ENCODE results near the gene EPO.

Gene EPO
- total RNA-seq: 0 reads per million in 3 donors

DNA sequence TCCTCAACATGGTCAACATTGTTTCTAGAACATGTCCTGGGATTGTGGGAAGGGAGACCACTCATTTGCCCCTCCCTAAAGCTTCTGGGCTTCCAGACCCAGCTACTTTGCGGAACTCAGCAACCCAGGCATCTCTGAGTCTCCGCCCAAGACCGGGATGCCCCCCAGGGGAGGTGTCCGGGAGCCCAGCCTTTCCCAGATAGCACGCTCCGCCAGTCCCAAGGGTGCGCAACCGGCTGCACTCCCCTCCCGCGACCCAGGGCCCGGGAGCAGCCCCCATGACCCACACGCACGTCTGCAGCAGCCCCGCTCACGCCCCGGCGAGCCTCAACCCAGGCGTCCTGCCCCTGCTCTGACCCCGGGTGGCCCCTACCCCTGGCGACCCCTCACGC, at the start of gene EPO:
Gene EPO, plus strand, starts transcription at position 190 of the 392 bp plus-strand sequence. CDS start 513 bp downstream, outside the sequence.
- no peak within 1 kb of the TSS for H3K27ac ChIP-seq (ENCODE audit: insufficient read depth, low read length, poor library complexity, severe bottlenecking)
- no peaks in the 10 kb centered on the region for H3K9me3 ChIP-seq (ENCODE audit: control insufficient read depth, low read length)
- no peaks in the 10 kb centered on the region for H3K36me3 ChIP-seq (ENCODE audit: control insufficient read depth, insufficient read depth, low read length)
- no peak within 1 kb of the TSS for H3K4me3 ChIP-seq (ENCODE audit: insufficient read depth, low read depth, low read length, poor library complexity, severe bottlenecking)
- H3K27me3 ChIP-seq (replicated peaks; ENCODE audit: control insufficient read depth, insufficient read depth, low read length, poor library complexity, severe bottlenecking): no peaks in the 10 kb centered on the region
- H3K4me1 ChIP-seq (ENCODE audit: control insufficient read depth, insufficient read depth, low read length, poor library complexity, severe bottlenecking): no peaks in the 10 kb centered on the region
- DNase-seq: no peak

DNA sequence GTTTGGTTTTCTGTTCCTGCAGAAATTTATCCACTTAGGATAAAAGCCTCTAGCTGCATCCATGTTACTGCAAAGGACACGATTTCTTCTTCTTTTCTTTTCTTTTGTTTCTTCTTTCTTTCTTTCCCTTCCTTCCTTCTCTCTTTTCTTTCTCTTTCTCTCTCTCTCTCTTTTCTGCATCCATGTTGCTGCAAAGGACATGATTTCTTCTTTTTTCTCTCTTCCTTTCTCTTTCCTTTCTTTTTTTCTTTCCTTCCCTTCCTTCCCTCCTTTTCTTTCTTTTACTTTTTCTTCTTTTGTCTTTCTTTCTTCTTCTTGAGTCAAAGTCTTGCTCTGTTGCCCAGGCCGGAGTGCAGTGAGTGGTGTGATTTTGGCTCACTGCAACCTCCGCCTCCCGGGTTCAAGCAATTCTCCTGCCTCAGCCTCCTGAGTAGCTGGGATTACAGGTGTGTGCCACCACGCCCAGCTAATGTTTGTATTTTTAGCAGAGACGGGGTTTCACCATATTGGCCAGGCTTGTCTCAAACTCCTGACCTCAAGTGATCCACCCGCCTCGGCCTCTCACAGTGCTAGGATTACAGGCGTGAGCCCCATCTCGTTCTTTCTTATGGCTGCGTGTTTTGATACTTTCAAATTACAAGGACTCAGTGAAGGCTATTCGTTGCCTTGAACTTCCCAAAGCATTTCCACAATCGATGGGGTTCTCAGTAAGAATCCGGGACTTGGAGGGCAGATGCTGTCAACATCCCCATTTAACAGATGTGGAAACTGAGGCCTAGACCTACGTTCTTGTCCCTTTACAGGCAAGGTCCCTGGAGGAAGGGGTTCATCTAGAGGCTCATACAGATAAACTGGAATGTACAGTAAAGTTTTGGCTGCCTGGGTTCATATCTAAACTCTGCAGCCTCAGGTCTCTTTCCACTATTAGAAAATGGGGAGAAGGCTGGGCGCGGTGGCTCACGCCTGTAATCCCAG, 48.6 kb upstream of the EPO start:
- Histone ChIP-seq H3K9me3 (ENCODE audit: control insufficient read depth, low read length) (no peaks in the 10 kb centered on the region), H3K36me3 (ENCODE audit: control insufficient read depth, insufficient read depth, low read length) (peaks cover 4% of the 10 kb centered on the region), H3K27ac (ENCODE audit: insufficient read depth, low read length, poor library complexity, severe bottlenecking) (no peak overlapping the region), H3K27me3 (replicated peaks; ENCODE audit: control insufficient read depth, insufficient read depth, low read length, poor library complexity, severe bottlenecking) (no peaks in the 10 kb centered on the region), H3K4me3 (ENCODE audit: insufficient read depth, low read depth, low read length, poor library complexity, severe bottlenecking) (no peak overlapping the region), H3K4me1 (ENCODE audit: control insufficient read depth, insufficient read depth, low read length, poor library complexity, severe bottlenecking) (peaks cover 7% of the 10 kb centered on the region)
- no peak for DNase-seq

DNA sequence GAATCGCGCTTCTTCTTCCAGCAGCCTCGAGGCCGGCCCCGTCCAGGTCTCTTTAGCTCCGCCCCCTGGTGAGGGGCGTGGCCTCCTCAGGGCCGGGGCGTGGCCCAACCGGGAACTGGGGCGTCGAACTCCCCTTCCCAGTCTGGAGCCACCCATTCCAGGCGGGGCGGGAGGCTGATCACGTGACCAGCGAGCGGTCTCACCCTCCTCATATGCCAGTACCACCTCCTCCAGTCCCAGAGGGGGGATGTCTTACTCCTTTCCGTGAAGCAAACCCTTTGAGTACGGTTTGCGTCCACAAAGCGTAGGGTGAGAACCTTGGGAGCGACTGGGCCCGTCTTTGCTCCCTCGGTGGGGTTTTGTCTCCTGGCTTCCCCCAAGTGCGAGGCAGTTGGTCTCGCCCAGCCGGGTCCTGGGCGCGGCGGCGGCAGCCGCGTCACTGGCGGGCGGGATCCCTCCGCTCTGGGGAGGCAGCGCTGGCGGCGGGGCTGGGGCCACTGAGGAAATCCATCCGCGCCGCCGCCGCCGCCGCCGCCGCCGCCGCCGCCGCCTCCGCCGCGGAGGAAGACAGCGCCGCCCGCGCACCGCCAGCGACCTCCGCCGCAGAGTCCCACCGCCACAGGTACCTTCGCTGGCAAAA, 46.8 kb upstream of the EPO start, which contains the start of gene GNB2:
Gene GNB2, plus strand, starts transcription at position 439 of the 640 bp plus-strand sequence. CDS start 2,526 bp downstream, outside the sequence.
- Histone ChIP-seq H3K9me3 (ENCODE audit: control insufficient read depth, low read length) (no peaks in the 10 kb centered on the region), H3K4me1 (ENCODE audit: control insufficient read depth, insufficient read depth, low read length, poor library complexity, severe bottlenecking) (peaks cover 7% of the 10 kb centered on the region), H3K4me3 (ENCODE audit: insufficient read depth, low read depth, low read length, poor library complexity, severe bottlenecking) (peak within 1 kb of the TSS; percentile 95), H3K27ac (ENCODE audit: insufficient read depth, low read length, poor library complexity, severe bottlenecking) (peak within 1 kb of the TSS; percentile 86), H3K27me3 (replicated peaks; ENCODE audit: control insufficient read depth, insufficient read depth, low read length, poor library complexity, severe bottlenecking) (no peaks in the 10 kb centered on the region), H3K36me3 (ENCODE audit: control insufficient read depth, insufficient read depth, low read length) (peaks cover 20% of the 10 kb centered on the region)
- peak; percentile 97 to 98 (median 97) for DNase-seq

DNA sequence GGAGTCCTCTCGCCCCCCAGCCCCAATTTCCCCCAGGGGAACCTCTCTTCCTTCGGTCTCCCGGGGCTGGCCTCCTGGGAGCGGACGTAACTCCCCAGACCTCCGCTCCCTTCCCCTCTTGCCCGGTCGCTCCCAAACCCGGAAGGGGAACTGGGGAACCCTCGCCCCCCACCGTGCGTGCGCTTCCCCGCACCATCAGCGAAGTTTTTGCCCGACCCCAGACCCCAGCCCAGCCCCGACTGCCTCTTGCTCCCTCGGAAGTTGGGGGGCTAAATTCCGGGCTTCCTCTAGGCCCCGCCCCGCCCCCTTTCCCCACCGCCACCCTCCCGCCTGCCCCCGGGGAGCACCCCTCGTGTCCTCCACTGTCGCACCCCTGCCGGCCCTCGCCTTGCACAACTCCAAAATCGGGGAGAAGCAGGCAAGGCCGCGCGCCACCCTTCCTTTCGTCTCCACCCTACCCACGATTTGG, 46.3 kb upstream of the EPO start:
- no peaks in the 10 kb centered on the region for H3K9me3 ChIP-seq (ENCODE audit: control insufficient read depth, low read length)
- DNase-seq: peak in 2 of 3 donors; percentile 31
- H3K4me3 ChIP-seq (ENCODE audit: insufficient read depth, low read depth, low read length, poor library complexity, severe bottlenecking): peak overlapping the region; percentile 95
- peaks cover 7% of the 10 kb centered on the region for H3K4me1 ChIP-seq (ENCODE audit: control insufficient read depth, insufficient read depth, low read length, poor library complexity, severe bottlenecking)
- H3K27ac ChIP-seq (ENCODE audit: insufficient read depth, low read length, poor library complexity, severe bottlenecking): peak overlapping the region; percentile 86
- H3K27me3 ChIP-seq (replicated peaks; ENCODE audit: control insufficient read depth, insufficient read depth, low read length, poor library complexity, severe bottlenecking): no peaks in the 10 kb centered on the region
- H3K36me3 ChIP-seq (ENCODE audit: control insufficient read depth, insufficient read depth, low read length): peaks cover 25% of the 10 kb centered on the region

DNA sequence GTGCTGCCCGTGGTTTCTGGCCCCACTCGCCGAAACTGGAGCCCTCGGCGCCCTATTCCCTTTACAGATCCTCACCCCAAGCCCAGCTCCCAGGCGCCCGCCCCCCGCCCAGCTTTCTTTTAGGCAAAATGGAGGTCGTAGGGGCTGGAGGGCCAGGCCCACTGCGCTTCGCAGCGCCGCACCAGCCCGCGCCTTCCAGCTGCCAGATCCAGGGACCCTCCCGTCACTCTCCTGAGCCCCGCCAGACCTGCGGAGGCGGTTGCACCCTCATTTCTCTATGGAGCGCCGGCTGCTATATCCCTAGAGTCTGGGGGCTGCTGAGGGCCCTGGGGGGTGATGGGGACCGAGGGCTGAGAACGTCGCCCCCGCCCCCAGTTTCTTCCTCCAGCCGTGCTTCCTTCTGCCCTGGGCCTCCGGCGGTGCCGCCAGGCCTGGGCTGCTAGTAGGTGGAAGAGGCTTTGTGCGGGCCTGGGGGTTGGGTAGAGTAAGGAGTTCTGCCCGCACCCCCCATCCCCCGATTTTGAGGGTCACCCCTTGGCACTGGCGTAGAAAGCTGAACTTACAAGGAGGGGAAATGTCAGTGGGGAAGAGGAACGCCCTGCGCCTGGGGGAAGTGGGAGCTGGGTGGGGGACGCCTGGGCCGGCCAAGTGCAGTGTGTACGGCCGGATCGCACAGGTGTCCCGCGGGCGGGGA, 45.7 kb upstream of the EPO start:
- H3K27me3 ChIP-seq (replicated peaks; ENCODE audit: control insufficient read depth, insufficient read depth, low read length, poor library complexity, severe bottlenecking): no peaks in the 10 kb centered on the region
- H3K4me1 ChIP-seq (ENCODE audit: control insufficient read depth, insufficient read depth, low read length, poor library complexity, severe bottlenecking): peaks cover 7% of the 10 kb centered on the region
- DNase-seq: no peak
- H3K9me3 ChIP-seq (ENCODE audit: control insufficient read depth, low read length): no peaks in the 10 kb centered on the region
- H3K36me3 ChIP-seq (ENCODE audit: control insufficient read depth, insufficient read depth, low read length): peaks cover 31% of the 10 kb centered on the region
- H3K27ac ChIP-seq (ENCODE audit: insufficient read depth, low read length, poor library complexity, severe bottlenecking): peak overlapping the region; percentile 86
- H3K4me3 ChIP-seq (ENCODE audit: insufficient read depth, low read depth, low read length, poor library complexity, severe bottlenecking): peak overlapping the region; percentile 95

DNA sequence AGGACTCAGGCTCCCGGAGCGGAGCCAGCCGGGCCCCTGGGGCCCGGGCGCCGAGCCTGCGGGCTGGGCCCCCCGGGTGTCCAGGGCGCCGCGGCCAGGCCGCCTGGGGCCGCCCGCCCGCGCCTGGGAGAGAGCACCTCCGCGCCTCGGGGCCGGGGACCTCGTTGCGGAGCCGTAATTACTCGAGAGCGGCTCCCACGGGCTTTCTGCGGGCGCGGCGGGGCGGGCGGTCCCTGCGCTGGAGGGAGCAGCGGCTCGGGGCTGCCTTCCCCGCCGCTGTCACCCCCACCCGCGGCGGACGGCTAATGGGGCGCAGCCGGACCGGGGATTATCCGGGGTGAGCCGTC, 45.2 kb upstream of the EPO start:
- DNase-seq: no peak
- peak overlapping the region; percentile 86 for H3K27ac ChIP-seq (ENCODE audit: insufficient read depth, low read length, poor library complexity, severe bottlenecking)
- peaks cover 11% of the 10 kb centered on the region for H3K4me1 ChIP-seq (ENCODE audit: control insufficient read depth, insufficient read depth, low read length, poor library complexity, severe bottlenecking)

DNA sequence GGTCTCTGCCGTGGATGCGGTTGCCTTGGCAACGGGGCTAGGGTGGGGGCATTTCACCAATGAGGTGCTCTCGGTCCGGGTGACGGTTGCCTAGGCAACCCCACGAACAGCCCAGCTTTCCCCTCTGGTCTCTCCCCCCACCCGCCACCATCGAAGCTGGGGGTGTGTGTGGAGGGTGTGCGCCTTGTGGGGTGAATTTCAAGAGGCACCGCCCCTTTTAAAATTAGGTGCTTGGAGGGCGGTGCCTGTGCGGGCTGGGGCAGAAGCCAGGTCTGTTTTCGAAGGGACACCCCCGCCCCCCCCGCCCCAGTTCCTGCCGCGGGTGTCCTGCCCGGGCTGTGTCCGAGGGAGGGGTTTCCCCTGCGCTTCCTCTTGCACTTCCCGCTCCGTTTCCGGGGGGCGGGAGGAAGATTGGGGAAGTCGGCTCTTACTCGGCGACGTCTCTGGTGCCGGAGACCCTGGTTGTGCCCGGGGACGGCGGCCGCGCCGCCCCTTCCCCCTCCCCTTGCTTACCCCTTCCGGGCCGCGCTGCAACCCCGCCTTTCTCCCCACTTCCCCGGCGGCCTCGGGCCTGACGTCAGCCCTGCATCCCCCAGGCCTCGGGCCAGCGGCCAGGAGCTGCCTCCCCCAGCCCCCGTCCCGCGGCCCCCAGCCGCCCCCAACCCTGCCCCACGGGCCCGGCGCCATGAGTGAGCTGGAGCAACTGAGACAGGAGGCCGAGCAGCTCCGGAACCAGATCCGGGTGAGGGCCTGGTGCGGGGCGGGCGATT, 44.5 kb upstream of the EPO start:
- peak; percentile 92 to 94 (median 93) for DNase-seq
- Histone ChIP-seq H3K4me1 (ENCODE audit: control insufficient read depth, insufficient read depth, low read length, poor library complexity, severe bottlenecking) (peaks cover 17% of the 10 kb centered on the region), H3K4me3 (ENCODE audit: insufficient read depth, low read depth, low read length, poor library complexity, severe bottlenecking) (peak overlapping the region; percentile 62), H3K27ac (ENCODE audit: insufficient read depth, low read length, poor library complexity, severe bottlenecking) (peak overlapping the region; percentile 86), H3K9me3 (ENCODE audit: control insufficient read depth, low read length) (no peaks in the 10 kb centered on the region), H3K36me3 (ENCODE audit: control insufficient read depth, insufficient read depth, low read length) (peaks cover 34% of the 10 kb centered on the region), H3K27me3 (replicated peaks; ENCODE audit: control insufficient read depth, insufficient read depth, low read length, poor library complexity, severe bottlenecking) (no peaks in the 10 kb centered on the region)

More for the DNA sequence above, 45.2 kb upstream of the EPO start:
- H3K36me3 ChIP-seq (ENCODE audit: control insufficient read depth, insufficient read depth, low read length): peaks cover 34% of the 10 kb centered on the region
- peak overlapping the region; percentile 95 for H3K4me3 ChIP-seq (ENCODE audit: insufficient read depth, low read depth, low read length, poor library complexity, severe bottlenecking)
- H3K27me3 ChIP-seq (replicated peaks; ENCODE audit: control insufficient read depth, insufficient read depth, low read length, poor library complexity, severe bottlenecking): no peaks in the 10 kb centered on the region
- no peaks in the 10 kb centered on the region for H3K9me3 ChIP-seq (ENCODE audit: control insufficient read depth, low read length)

DNA sequence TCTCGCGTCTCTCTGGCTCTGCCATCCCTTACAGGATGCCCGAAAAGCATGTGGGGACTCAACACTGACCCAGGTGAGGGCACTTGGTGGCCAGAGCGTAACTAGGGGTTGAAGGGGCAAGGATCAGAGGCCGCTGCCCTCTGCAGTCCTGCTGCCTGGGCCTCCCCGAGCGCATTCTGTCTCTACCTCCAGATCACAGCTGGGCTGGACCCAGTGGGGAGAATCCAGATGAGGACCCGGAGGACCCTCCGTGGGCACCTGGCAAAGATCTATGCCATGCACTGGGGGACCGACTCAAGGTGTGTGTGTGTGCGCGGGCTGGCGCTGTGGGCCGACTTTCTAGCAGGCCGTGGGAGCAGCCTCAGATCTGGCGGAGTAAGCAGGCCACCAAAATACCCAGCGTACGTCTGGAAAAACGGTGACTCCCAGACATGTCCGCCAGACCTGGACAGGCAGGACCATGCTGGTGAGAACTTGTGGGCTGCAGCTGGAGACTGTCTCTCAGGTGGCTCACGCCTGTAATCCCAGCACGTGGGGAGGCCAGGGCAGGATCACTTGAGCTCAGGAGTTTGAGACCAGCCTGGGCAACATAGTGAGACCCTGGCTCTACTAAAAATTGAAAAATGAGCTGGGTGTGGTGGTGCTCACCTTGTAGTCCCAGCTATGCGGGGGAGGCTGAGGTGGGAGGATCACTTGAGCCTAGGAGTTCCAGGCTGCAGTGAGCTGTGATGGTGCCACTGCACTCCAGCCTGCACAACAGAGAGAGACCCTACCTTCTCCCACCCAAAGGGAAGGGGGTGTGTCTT, 43.6 kb upstream of the EPO start:
- H3K36me3 ChIP-seq (ENCODE audit: control insufficient read depth, insufficient read depth, low read length): peaks cover 35% of the 10 kb centered on the region
- no peak for DNase-seq
- peak overlapping the region; percentile 86 for H3K27ac ChIP-seq (ENCODE audit: insufficient read depth, low read length, poor library complexity, severe bottlenecking)
- H3K4me3 ChIP-seq (ENCODE audit: insufficient read depth, low read depth, low read length, poor library complexity, severe bottlenecking): peak overlapping the region; percentile 62
- H3K9me3 ChIP-seq (ENCODE audit: control insufficient read depth, low read length): no peaks in the 10 kb centered on the region
- peaks cover 27% of the 10 kb centered on the region for H3K4me1 ChIP-seq (ENCODE audit: control insufficient read depth, insufficient read depth, low read length, poor library complexity, severe bottlenecking)
- H3K27me3 ChIP-seq (replicated peaks; ENCODE audit: control insufficient read depth, insufficient read depth, low read length, poor library complexity, severe bottlenecking): no peaks in the 10 kb centered on the region
